H1 (cell line): Measurements from ENCODE around the gene NEK11. TPM values are rescaled to one million over a fixed set of nuclear protein-coding genes. Genes with fewer than 3 reads are reported as not detected.

ENCODE experiments used
- CTCF ChIA-PET: fragments of 300-600 bp; sonication (Branson Sonifier 250); formaldehyde crosslinking; loops from one replicate; lab custom pipeline; 2021; ENCODE audit not compliant: partially characterized antibody; lab: Charles Lee
- POLR2A ChIA-PET: fragments of 300-600 bp; sonication (Branson Sonifier 250); formaldehyde crosslinking; loops from one replicate; lab custom pipeline; 2021; ENCODE audit warnings: inconsistent platforms; ENCODE audit not compliant: partially characterized antibody; lab: Charles Lee
- DNase-seq, 2 experiments: peaks; one replicate each; pipeline versions ENCODE4 v3.0.0 to v3.0.0-alpha.2; 2010 to 2022; ENCODE audit warnings: low spot score in 2 of 2, low read depth in 1 of 2, mixed read lengths in 1 of 2
- FAIRE-seq: peaks from 2 replicates; lab custom pipeline; 2011; peaks lifted over from hg19 to GRCh38; lab: Jason Lieb, UNC
- H2AFZ ChIP-seq: 2 replicates; pipeline ENCODE4 v1.8.1; 2012; ENCODE audit warnings: low read length, inconsistent platforms
- H2AK5ac ChIP-seq: 2 replicates; pipeline ENCODE4 v1.6.1; 2013; ENCODE audit warnings: low read depth, low read length
- H2BK120ac ChIP-seq: replicated peaks from 2 replicates; pipeline ENCODE3; 2013; ENCODE audit warnings: low read depth, low read length, inconsistent platforms
- H2BK12ac ChIP-seq: 2 replicates; pipeline ENCODE4 v1.6.1; 2013; ENCODE audit warnings: low read depth, low read length
- H2BK15ac ChIP-seq: 2 replicates; pipeline ENCODE4 v1.6.1; 2013; ENCODE audit warnings: low read length
- H2BK20ac ChIP-seq: 2 replicates; pipeline ENCODE4 v1.6.1; 2013; ENCODE audit warnings: low read length
- H2BK5ac ChIP-seq: 2 replicates; pipeline ENCODE4 v1.6.1; 2013; ENCODE audit warnings: low read depth, low read length
- H3K14ac ChIP-seq: 2 replicates; pipeline ENCODE4 v1.6.1; 2013; ENCODE audit warnings: inconsistent platforms; ENCODE audit not compliant: insufficient read length
- H3K18ac ChIP-seq: 2 replicates; pipeline ENCODE4 v1.6.1; 2013; ENCODE audit warnings: low read length; ENCODE audit errors: extremely low read depth
- H3K23ac ChIP-seq: 2 replicates; pipeline ENCODE4 v1.6.1; 2013; ENCODE audit warnings: inconsistent platforms; ENCODE audit not compliant: insufficient read length
- H3K23me2 ChIP-seq: 2 replicates; pipeline ENCODE4 v1.6.1; 2013; ENCODE audit warnings: low read depth, low read length
- H3K27ac ChIP-seq: 2 replicates; pipeline ENCODE4 v1.6.1; 2011; ENCODE audit warnings: low read depth, low read length, inconsistent platforms
- H3K27me3 ChIP-seq, 4 experiments: replicated peaks in 1 of 4; 1 replicate in 1 of 4; 2 replicates in 3 of 4; pipeline versions ENCODE4 v1.6.1 to v1.8.1; 2011 to 2013; ENCODE audit warnings: low read length in 3 of 4, mild to moderate bottlenecking in 3 of 4, inconsistent platforms in 2 of 4, mixed read lengths in 2 of 4, moderate library complexity in 1 of 4; ENCODE audit not compliant: control insufficient read depth in 3 of 4, insufficient read depth in 3 of 4; ENCODE audit errors: extremely low read depth in 1 of 4
- H3K36me3 ChIP-seq, 4 experiments: 2 replicates each; pipeline versions ENCODE4 v1.6.1 to v1.8.1; 2011 to 2013; ENCODE audit warnings: mild to moderate bottlenecking in 4 of 4, low read length in 3 of 4, moderate library complexity in 2 of 4, control low read depth in 1 of 4, inconsistent platforms in 1 of 4; ENCODE audit not compliant: insufficient read depth in 4 of 4, control insufficient read depth in 2 of 4
- H3K4ac ChIP-seq: replicated peaks from 2 replicates; pipeline ENCODE3; 2013; ENCODE audit warnings: low read length, low read depth, mixed read lengths, inconsistent platforms; ENCODE audit not compliant: insufficient read length
- H3K4me1 ChIP-seq, 4 experiments: replicated peaks in 1 of 4; 1 replicate in 1 of 4; 2 replicates in 3 of 4; pipeline versions ENCODE4 v1.6.1 to v1.8.1; 2011 to 2013; ENCODE audit warnings: low read length in 3 of 4, inconsistent platforms in 2 of 4, mixed read lengths in 1 of 4; ENCODE audit not compliant: insufficient read depth in 4 of 4, control insufficient read depth in 3 of 4
- H3K4me2 ChIP-seq, 2 experiments: 2 replicates each; pipeline versions ENCODE4 v1.6.1 to v1.8.1; 2011 to 2013; ENCODE audit warnings: low read depth in 2 of 2, low read length in 2 of 2, control low read depth in 1 of 2, inconsistent platforms in 1 of 2, mild to moderate bottlenecking in 1 of 2; ENCODE audit not compliant: insufficient read depth in 1 of 2
- H3K4me3 ChIP-seq, 4 experiments: fragments of 200-600, 300-600 bp in 1 of 4; sonication (generic), shearing (Covaris generic), sonication (Bioruptor Twin) in 1 of 4; 2 replicates each; pipeline versions ENCODE4 v1.5.1 to v1.8.1; 2011 to 2016; ENCODE audit warnings: low read length in 4 of 4, low read depth in 3 of 4, control low read depth in 2 of 4, inconsistent platforms in 2 of 4, mild to moderate bottlenecking in 2 of 4, mixed read lengths in 1 of 4, moderate library complexity in 1 of 4; ENCODE audit not compliant: insufficient read depth in 2 of 4; ENCODE audit errors: extremely low read depth in 1 of 4
- H3K56ac ChIP-seq: replicated peaks from 2 replicates; pipeline ENCODE3; 2013; ENCODE audit warnings: low read depth, mild to moderate bottlenecking, mixed read lengths, low read length, inconsistent platforms; ENCODE audit not compliant: insufficient read length
- H3K79me1 ChIP-seq: 2 replicates; pipeline ENCODE4 v1.6.1; 2013; ENCODE audit warnings: low read depth, low read length, control low read depth
- H3K79me2 ChIP-seq, 2 experiments: 2 replicates each; pipeline versions ENCODE4 v1.6.1 to v1.8.1; 2012 to 2013; ENCODE audit warnings: low read length in 2 of 2, mild to moderate bottlenecking in 2 of 2, inconsistent platforms in 1 of 2; ENCODE audit not compliant: insufficient read depth in 2 of 2, control insufficient read depth in 1 of 2
- H3K9ac ChIP-seq, 4 experiments: replicated peaks in 1 of 4; 1 replicate in 1 of 4; 2 replicates in 3 of 4; pipeline versions ENCODE4 v1.6.1 to v1.8.1; 2011 to 2013; ENCODE audit warnings: low read depth in 3 of 4, low read length in 3 of 4, control low read depth in 2 of 4, mild to moderate bottlenecking in 2 of 4, moderate library complexity in 2 of 4, inconsistent platforms in 1 of 4; ENCODE audit errors: extremely low read depth in 1 of 4
- H3K9me3 ChIP-seq, 2 experiments: 2 replicates each; pipeline versions ENCODE4 v1.6.1 to v1.8.1; 2012 to 2013; ENCODE audit warnings: mild to moderate bottlenecking in 2 of 2, moderate library complexity in 2 of 2, control low read depth in 1 of 2, inconsistent platforms in 1 of 2, low read depth in 1 of 2, low read length in 1 of 2, mixed read lengths in 1 of 2; ENCODE audit not compliant: insufficient read depth in 2 of 2
- H4K20me1 ChIP-seq, 2 experiments: replicated peaks in 1 of 2; 2 replicates each; pipeline versions ENCODE3 to v1.8.1; 2011 to 2013; ENCODE audit warnings: inconsistent platforms in 2 of 2, low read length in 2 of 2, mild to moderate bottlenecking in 1 of 2; ENCODE audit not compliant: insufficient read depth in 2 of 2, control insufficient read depth in 1 of 2
- H4K5ac ChIP-seq: 2 replicates; pipeline ENCODE4 v1.6.1; 2013; ENCODE audit warnings: low read length, low read depth, mixed read lengths, inconsistent platforms; ENCODE audit not compliant: insufficient read length
- H4K8ac ChIP-seq: 2 replicates; pipeline ENCODE4 v1.8.0; 2013; ENCODE audit warnings: mild to moderate bottlenecking, moderate library complexity, low read length, inconsistent platforms; ENCODE audit not compliant: insufficient read depth; ENCODE audit errors: extremely low read depth
- H4K91ac ChIP-seq: replicated peaks from 2 replicates; pipeline ENCODE3; 2013; ENCODE audit warnings: low read length, mixed read lengths, inconsistent platforms; ENCODE audit not compliant: insufficient read length
- FOSL1 ChIP-seq: IDR thresholded peaks from 2 replicates; pipeline ENCODE4 v1.6.1; 2011; ENCODE audit warnings: mild to moderate bottlenecking, low read depth, low read length, moderate library complexity; ENCODE audit not compliant: insufficient read depth
- SIRT6 ChIP-seq: IDR thresholded peaks from one replicate; pipeline ENCODE4 v1.7.1; 2012; ENCODE audit warnings: low read length, inconsistent platforms
- WGBS, 2 experiments: shearing (Covaris generic) in 1 of 2; methylation state at CpG; one replicate each; pipeline versions ENCODE4 v1.1.6 to v1.1.7; 2013 to 2015; ENCODE audit warnings: low lambda C conversion rate in 2 of 2, mixed read lengths in 2 of 2, inconsistent platforms in 1 of 2, low coverage in 1 of 2, missing lambda C conversion rate in 1 of 2; ENCODE audit not compliant: insufficient replicate concordance in 2 of 2, insufficient coverage in 1 of 2, insufficient read length in 1 of 2; ENCODE audit errors: extremely low coverage in 1 of 2, missing lambda C conversion rate in 1 of 2; 5-methylcytosine and 5-hydroxymethylcytosine counted together
- polyA plus RNA-seq, 7 experiments: library from polyadenylated mRNA; depleted of rRNA in 3 of 7; stranded (reverse) in 5 of 7; unstranded in 2 of 7; fragments of >200 nt in 5 of 7; fragments of 200-250 nt in 2 of 7; gene quantifications; 1 replicate in 5 of 7; 2 replicates in 1 of 7; 4 replicates in 1 of 7; pipeline versions ENCODE4 v1.2.1 to v1.2.3, GENCODE V29; 2011 to 2013; ENCODE audit warnings: missing spikeins in 2 of 7, mixed read lengths in 2 of 7
- total RNA-seq: library from RNA; stranded (reverse); fragmentation: NEBNext Ultra II Directional; extraction: Animal tissue kit (Norgen Biotek cat#: 25700); gene quantifications from 2 replicates; pipeline ENCODE4 v1.2.1, GENCODE V29; 2021

Gene NEK11
- total and polyA plus RNA-seq, 2 of the 8 experiments (the other 6 are each of a cell fraction or from before 2014, with no cell fraction given), result 0.60 TPM; not detected in 1

DNA sequence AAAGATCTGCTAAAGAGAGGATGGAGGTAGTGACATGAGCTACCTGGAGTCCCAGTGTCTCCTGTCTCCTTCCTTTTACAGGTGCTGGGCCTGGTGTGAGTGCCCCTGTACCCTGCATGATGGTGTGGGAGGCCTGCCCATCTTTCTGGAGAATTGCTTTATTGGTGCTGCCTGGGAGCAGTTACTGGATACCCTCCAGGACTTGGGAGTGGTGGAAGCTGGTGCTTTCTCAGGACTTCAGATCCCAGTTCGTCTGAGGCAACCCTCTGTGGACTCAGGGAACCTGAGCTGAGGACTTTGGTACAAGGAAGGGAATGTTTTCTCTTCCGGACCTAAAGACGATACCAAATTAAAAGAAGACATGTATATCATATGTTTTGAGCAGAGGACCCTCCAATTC lies 336.6 kb downstream of the NEK11 start:
- whole genome bisulfite sequencing, 2 experiments, result 90% methylated on average over 1 of the region's 3 CpGs; no CpG with 5 or more reads in 1 of the 2 experiments
- Histone ChIP-seq H3K23ac (no peak overlapping the region), H3K4me2 (peak overlapping the region; percentile 26 to 71; a peak in 2 of 4 replicates)

More for the DNA sequence above, 336.6 kb downstream of the NEK11 start:
- Histone ChIP-seq H3K18ac (no peak overlapping the region), H4K20me1 (no peaks in the 10 kb centered on the region), H2BK12ac (no peak overlapping the region), H3K9ac (no peak overlapping the region), H3K79me2 (peaks cover 4 to 25% of the 10 kb centered on the region in 2 experiments), H3K4me3 (peak overlapping the region in 1 of 4 experiments; percentile 70; a peak in 1 of 8 replicates), H4K8ac (no peak overlapping the region), H3K56ac (no peak overlapping the region), H2BK20ac (no peak overlapping the region), H3K4me1 (peaks cover 2 to 8% (median 5%) of the 10 kb centered on the region in 4 experiments; a peak in 4 of 7 replicates), H2AFZ (no peak overlapping the region), H3K27ac (no peak overlapping the region), H3K36me3 (no peaks in the 10 kb centered on the region; a peak in 1 of 8 replicates), H3K27me3 (no peaks in the 10 kb centered on the region; a peak in 1 of 7 replicates), H2BK120ac (no peak overlapping the region), H4K5ac (no peak overlapping the region), H3K4ac (no peak overlapping the region), H3K14ac (no peak overlapping the region), H3K23me2 (peaks cover 6% of the 10 kb centered on the region; the same call in 1 of the 2 replicates), H3K79me1 (peaks cover 2% of the 10 kb centered on the region), H2BK15ac (no peak overlapping the region), H2BK5ac (no peak overlapping the region)
- ChIA-PET POLR2A (interaction anchor here (0.8 to 4.4 kb wide), 5 partner anchors 8 to 22 kb away, joined by 3 to 41 read pairs (median 7); partner anchors contain the start of gene NUDT16), CTCF (interaction anchor here (0.7 to 1.2 kb wide), 2 partner anchors 39 to 80 kb away, joined by 3 to 4 read pairs; no protein-coding TSS in a partner anchor)
- no peak for DNase-seq
- no peak for TF ChIP-seq FOSL1
- TF ChIP-seq SIRT6, result no peak
- TF ChIP-seq, all 59 proteins: peak for 0
- Histone ChIP-seq H2AK5ac (no peak overlapping the region), H4K91ac (no peak overlapping the region), H3K9me3 (peaks cover 0 to 9% of the 10 kb centered on the region in 2 experiments; a peak in 1 of 4 replicates)
- FAIRE-seq, result no peak
